B cell (primary cell): Measurements from ENCODE around the gene ZNF516. TPM values are rescaled to one million over a fixed set of nuclear protein-coding genes. Genes with fewer than 3 reads are reported as not detected.

ENCODE experiments used
- ATAC-seq: fragments of 200-7000 bp; cut with Tn5 transposase; one replicate; pipeline ENCODE4 v1.10.0; 2021; ENCODE audit warnings: low read depth, mild to moderate bottlenecking, moderate number of reproducible peaks, moderate library complexity
- CTCF ChIA-PET: fragments of 350-600 bp; sonication (Branson Sonifier 250); formaldehyde crosslinking; loops from one replicate; lab custom pipeline; 2021; ENCODE audit warnings: antibody characterized with exemption, inconsistent platforms; lab: Charles Lee
- POLR2A ChIA-PET: fragments of 350-600 bp; sonication (Branson Sonifier 250); formaldehyde crosslinking; loops from one replicate; lab custom pipeline; 2021; ENCODE audit warnings: antibody characterized with exemption; lab: Charles Lee
- DNase-seq: peaks from one replicate; pipeline ENCODE4 v3.0.0; 2013
- H2AFZ ChIP-seq: 2 replicates; pipeline ENCODE4 v1.6.1; 2012; ENCODE audit warnings: mild to moderate bottlenecking, low read depth, low read length; ENCODE audit not compliant: insufficient read depth, poor library complexity, severe bottlenecking
- H3K27ac ChIP-seq, 2 donors: 1 replicate in 1 of 2; 2 replicates in 1 of 2; pipeline ENCODE4 v1.5.1; 2012 to 2013; ENCODE audit warnings: low read length in 2 of 2, mild to moderate bottlenecking in 2 of 2, moderate library complexity in 1 of 2
- H3K27me3 ChIP-seq, 4 experiments: fragments of 200-600 bp in 1 of 4; sonication (generic) in 1 of 4; replicated peaks in 1 of 4; 1 replicate in 2 of 4; 2 replicates in 2 of 4; pipeline versions ENCODE4 v1.6.1 to v1.7.0; 2013 to 2016; ENCODE audit warnings: low read length in 3 of 4, mild to moderate bottlenecking in 2 of 4, mixed read lengths in 1 of 4, moderate library complexity in 1 of 4; ENCODE audit not compliant: insufficient read depth in 4 of 4, control insufficient read depth in 3 of 4; ENCODE audit errors: control extremely low read depth in 1 of 4
- H3K36me3 ChIP-seq, 2 experiments: replicated peaks in 1 of 2; 1 replicate in 1 of 2; 2 replicates in 1 of 2; pipeline versions ENCODE4 v1.6.1 to v1.7.1; 2013; ENCODE audit warnings: low read length in 1 of 2; ENCODE audit not compliant: insufficient read depth in 2 of 2, control insufficient read depth in 1 of 2; ENCODE audit errors: control extremely low read depth in 1 of 2, extremely low read depth in 1 of 2
- H3K4me1 ChIP-seq, 2 donors: fragments of 200-600 bp in 1 of 2; sonication (generic) in 1 of 2; 1 replicate in 1 of 2; 2 replicates in 1 of 2; pipeline versions ENCODE4 v1.5.1 to v1.6.1; 2013 to 2017; ENCODE audit warnings: low read length in 2 of 2; ENCODE audit not compliant: control insufficient read depth in 2 of 2, insufficient read depth in 2 of 2
- H3K4me2 ChIP-seq: replicated peaks from 2 replicates; pipeline ENCODE3; 2012; ENCODE audit warnings: mild to moderate bottlenecking, low read depth, low read length; ENCODE audit not compliant: poor library complexity, severe bottlenecking
- H3K4me3 ChIP-seq, 5 experiments: fragments of 200-600 bp in 1 of 5; sonication (generic) in 1 of 5; 1 replicate in 3 of 5; 2 replicates in 2 of 5; pipeline versions ENCODE4 v1.5.1 to v1.7.0; 2011 to 2016; ENCODE audit warnings: low read length in 4 of 5, mild to moderate bottlenecking in 4 of 5, low read depth in 2 of 5, control low read depth in 1 of 5, moderate library complexity in 1 of 5; ENCODE audit not compliant: insufficient read depth in 1 of 5; ENCODE audit errors: control extremely low read depth in 1 of 5, extremely low read depth in 1 of 5
- H3K79me2 ChIP-seq: fragments of 200-600 bp; sonication (generic); one replicate; pipeline ENCODE4 v1.6.0; 2016; ENCODE audit warnings: low read length; ENCODE audit not compliant: control insufficient read depth, insufficient read depth
- H3K9ac ChIP-seq: fragments of 200-600 bp; sonication (generic); 2 replicates; pipeline ENCODE4 v1.6.1; 2017; ENCODE audit warnings: mild to moderate bottlenecking, low read length, moderate library complexity
- H3K9me3 ChIP-seq, 3 donors: one replicate each; pipeline versions ENCODE4 v1.6.1 to v1.7.1; 2013; ENCODE audit warnings: low read length in 2 of 3; ENCODE audit not compliant: control insufficient read depth in 2 of 3, insufficient read depth in 1 of 3; ENCODE audit errors: control extremely low read depth in 1 of 3
- H4K20me1 ChIP-seq: 2 replicates; pipeline ENCODE4 v1.6.0; 2012; ENCODE audit warnings: mild to moderate bottlenecking, low read length; ENCODE audit not compliant: insufficient read depth, control insufficient read depth, poor library complexity, severe bottlenecking
- H3K27ac Mint-ChIP-seq: one replicate; pipeline ENCODE4 v1.8.0; 2021; ENCODE audit warnings: mixed read lengths
- H3K27me3 Mint-ChIP-seq: one replicate; pipeline ENCODE4 v1.8.0; 2021; ENCODE audit warnings: mixed read lengths
- H3K4me1 Mint-ChIP-seq: one replicate; pipeline ENCODE4 v1.8.0; 2021; ENCODE audit warnings: mixed read lengths
- H3K4me3 Mint-ChIP-seq: one replicate; pipeline ENCODE4 v1.8.0; 2021; ENCODE audit warnings: mixed read lengths
- H3K9me3 Mint-ChIP-seq: one replicate; pipeline ENCODE4 v1.8.0; 2022; ENCODE audit warnings: mixed read lengths; ENCODE audit not compliant: insufficient read depth
- EZH2 ChIP-seq: IDR thresholded peaks from 2 replicates; pipeline ENCODE4 v1.6.1; 2012; ENCODE audit warnings: borderline replicate concordance, low read depth, mild to moderate bottlenecking, moderate library complexity, low read length; ENCODE audit not compliant: insufficient read depth, poor library complexity, severe bottlenecking
- WGBS: methylation state at CpG from one replicate; pipeline ENCODE4 v1.1.5; 2013; ENCODE audit warnings: missing lambda C conversion rate; ENCODE audit not compliant: insufficient coverage; 5-methylcytosine and 5-hydroxymethylcytosine counted together
- intact Hi-C: fragments of 100-400 bp; cut with micrococcal nuclease; formaldehyde crosslinking; loops from one replicate; pipeline ENCODE4 v1.10.0; 2022
- polyA plus RNA-seq: library from polyadenylated mRNA; depleted of rRNA; stranded (reverse); fragments of >200 nt; gene quantifications from 2 replicates; pipeline ENCODE4 v1.2.3, GENCODE V29; 2012
- total RNA-seq, 2 donors: library from RNA; stranded (reverse); fragments of 120-200 nt in 1 of 2; gene quantifications; 1 replicate in 1 of 2; 2 replicates in 1 of 2; pipeline versions ENCODE4 v1.2.3 to v1.2.4, GENCODE V29; 2013 to 2022
- TF ChIP-seq, protein P1 (sequence below): fragments of 200-600 bp; IDR thresholded peaks from one replicate; pipeline ENCODE4 v1.8.0; 2022; ENCODE audit warnings: antibody characterized with exemption, mild to moderate bottlenecking

ZNF516 gene
- total and polyA plus RNA-seq, 2 donors (not counting 1 experiment from before 2014, with no cell fraction given) = 6.7 to 27.1 TPM

DNA sequence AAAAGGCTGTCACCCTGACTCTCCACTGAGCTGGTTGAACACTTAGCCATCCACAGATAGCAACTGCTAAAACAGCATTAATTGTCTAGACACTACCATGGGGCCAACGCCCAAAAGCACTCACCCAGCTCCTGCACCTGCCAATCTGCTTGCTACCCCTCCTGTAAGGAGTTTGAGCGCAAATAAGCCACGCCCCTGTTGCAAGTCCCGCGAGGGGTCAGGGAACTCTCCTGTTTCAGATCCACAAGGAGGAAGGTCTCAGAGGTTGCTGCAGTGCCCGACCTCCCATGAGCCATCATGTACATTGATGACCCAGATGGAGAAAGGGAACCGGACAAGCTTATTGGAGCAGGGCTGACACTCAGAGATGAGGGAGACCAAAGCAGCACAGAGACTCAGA, 106.8 kb downstream of the ZNF516 start:
- POLR2A ChIA-PET = no interaction called here
- TF ChIP-seq, protein P1, sequence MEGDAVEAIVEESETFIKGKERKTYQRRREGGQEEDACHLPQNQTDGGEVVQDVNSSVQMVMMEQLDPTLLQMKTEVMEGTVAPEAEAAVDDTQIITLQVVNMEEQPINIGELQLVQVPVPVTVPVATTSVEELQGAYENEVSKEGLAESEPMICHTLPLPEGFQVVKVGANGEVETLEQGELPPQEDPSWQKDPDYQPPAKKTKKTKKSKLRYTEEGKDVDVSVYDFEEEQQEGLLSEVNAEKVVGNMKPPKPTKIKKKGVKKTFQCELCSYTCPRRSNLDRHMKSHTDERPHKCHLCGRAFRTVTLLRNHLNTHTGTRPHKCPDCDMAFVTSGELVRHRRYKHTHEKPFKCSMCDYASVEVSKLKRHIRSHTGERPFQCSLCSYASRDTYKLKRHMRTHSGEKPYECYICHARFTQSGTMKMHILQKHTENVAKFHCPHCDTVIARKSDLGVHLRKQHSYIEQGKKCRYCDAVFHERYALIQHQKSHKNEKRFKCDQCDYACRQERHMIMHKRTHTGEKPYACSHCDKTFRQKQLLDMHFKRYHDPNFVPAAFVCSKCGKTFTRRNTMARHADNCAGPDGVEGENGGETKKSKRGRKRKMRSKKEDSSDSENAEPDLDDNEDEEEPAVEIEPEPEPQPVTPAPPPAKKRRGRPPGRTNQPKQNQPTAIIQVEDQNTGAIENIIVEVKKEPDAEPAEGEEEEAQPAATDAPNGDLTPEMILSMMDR = no peak
- no peak for TF ChIP-seq EZH2
- Histone ChIP-seq H4K20me1 (peaks cover 82% of the 10 kb centered on the region), H3K4me3 (no peak overlapping the region), H3K9me3 (peaks cover 0 to 9% (median 0%) of the 10 kb centered on the region in 3 donors), H3K4me2 (no peak overlapping the region), H3K27me3 (no peaks in the 10 kb centered on the region), H2AFZ (no peak overlapping the region), H3K79me2 (peaks cover 69% of the 10 kb centered on the region), H3K9ac (no peak overlapping the region), H3K36me3 (peaks cover 0 to 2% of the 10 kb centered on the region in 2 experiments), H3K4me1 (peaks cover 13 to 18% of the 10 kb centered on the region in 2 donors), H3K27ac (no peak overlapping the region)
- H3K4me1 Mint-ChIP-seq = peaks cover 38% of the 10 kb centered on the region
- CTCF ChIA-PET = interaction anchor here (3.3 kb wide), 1 partner anchor 10 kb away, joined by 12 read pairs; no protein-coding TSS in a partner anchor
- 83% methylated on average over 3 of the region's 7 CpGs for WGBS
- ATAC-seq (no peak), DNase-seq (no peak)
- no peaks in the 10 kb centered on the region for H3K27me3 Mint-ChIP-seq
- no peak overlapping the region for H3K27ac Mint-ChIP-seq
- intact Hi-C loops = no loop called here
- no peaks in the 10 kb centered on the region for H3K9me3 Mint-ChIP-seq
- no peak overlapping the region for H3K4me3 Mint-ChIP-seq

DNA sequence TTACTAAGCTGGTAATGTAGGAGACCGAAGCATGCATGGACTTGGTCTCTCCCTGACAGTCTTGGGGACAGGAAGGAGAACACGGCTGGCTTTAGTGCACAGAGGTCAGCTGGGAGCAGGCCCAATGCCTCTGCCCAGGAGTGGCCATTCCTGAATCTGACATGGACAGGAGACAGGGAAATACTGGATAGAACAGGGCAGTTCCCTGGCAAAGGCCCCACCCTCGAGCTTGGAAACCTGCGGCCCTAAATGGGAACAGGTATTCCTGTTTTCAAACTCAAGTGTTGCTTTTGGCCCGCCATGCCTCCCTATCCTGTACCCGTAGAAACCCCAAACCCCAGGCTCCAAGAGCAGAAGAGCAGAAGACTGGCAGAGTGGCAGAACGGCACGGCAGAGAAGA, 107.4 kb downstream of the ZNF516 start:
- Histone ChIP-seq H3K9ac (no peak overlapping the region), H3K4me1 (peaks cover 13 to 18% of the 10 kb centered on the region in 2 donors), H3K4me3 (no peak overlapping the region), H3K79me2 (peaks cover 69% of the 10 kb centered on the region), H3K4me2 (no peak overlapping the region), H4K20me1 (peaks cover 82% of the 10 kb centered on the region), H3K27ac (no peak overlapping the region), H3K27me3 (no peaks in the 10 kb centered on the region), H3K36me3 (peaks cover 0 to 2% of the 10 kb centered on the region in 2 experiments), H3K9me3 (peaks cover 0 to 9% (median 0%) of the 10 kb centered on the region in 3 donors), H2AFZ (no peak overlapping the region)
- no peak for ATAC-seq
- intact Hi-C loops = no loop called here
- no peaks in the 10 kb centered on the region for H3K9me3 Mint-ChIP-seq
- no peak overlapping the region for H3K27ac Mint-ChIP-seq
- H3K27me3 Mint-ChIP-seq = no peaks in the 10 kb centered on the region
- no peak overlapping the region for H3K4me3 Mint-ChIP-seq
- no peak for TF ChIP-seq EZH2
- TF ChIP-seq, protein P1 = no peak
- 89% methylated on average over 7 of the region's 8 CpGs for WGBS
- no peak for DNase-seq
- ChIA-PET POLR2A (no interaction called here), CTCF (interaction anchor here (3.3 kb wide), 1 partner anchor 11 kb away, joined by 12 read pairs; no protein-coding TSS in a partner anchor)
- H3K4me1 Mint-ChIP-seq = peaks cover 38% of the 10 kb centered on the region
